Astrocyte (in vitro differentiated cells and primary cell): ENCODE results near the gene CNN3. TPM values are rescaled to one million over a fixed set of nuclear protein-coding genes. Genes with fewer than 3 reads are reported as not detected.

ENCODE experiments used
- DNase-seq: peaks from one replicate; pipeline ENCODE4 v3.0.0-alpha.2; 2010; ENCODE audit warnings: low read depth
- FAIRE-seq: peaks from 2 replicates; lab custom pipeline; 2011; peaks lifted over from hg19 to GRCh38; lab: Jason Lieb, UNC
- H2AFZ ChIP-seq: 2 replicates; pipeline ENCODE4 v1.6.0; 2012; ENCODE audit warnings: low read depth, low read length, inconsistent platforms
- H3K27ac ChIP-seq: 2 replicates; pipeline ENCODE4 v1.5.1; 2011; ENCODE audit warnings: low read depth, low read length, inconsistent platforms
- H3K27me3 ChIP-seq: 2 replicates; pipeline ENCODE4 v1.6.0; 2011; ENCODE audit warnings: low read length, inconsistent platforms; ENCODE audit not compliant: insufficient read depth
- H3K36me3 ChIP-seq: 2 replicates; pipeline ENCODE4 v1.5.1; 2011; ENCODE audit warnings: low read length, inconsistent platforms; ENCODE audit not compliant: insufficient read depth
- H3K4me1 ChIP-seq: 2 replicates; pipeline ENCODE4 v1.5.1; 2011; ENCODE audit warnings: low read length, inconsistent platforms; ENCODE audit not compliant: insufficient read depth
- H3K4me2 ChIP-seq: 2 replicates; pipeline ENCODE4 v1.6.0; 2012; ENCODE audit warnings: low read length, inconsistent platforms
- H3K4me3 ChIP-seq: 2 replicates; pipeline ENCODE4 v1.5.1; 2011; ENCODE audit warnings: low read depth, mild to moderate bottlenecking, low read length, inconsistent platforms; ENCODE audit not compliant: insufficient read depth
- H3K79me2 ChIP-seq: 2 replicates; pipeline ENCODE4 v1.6.0; 2012; ENCODE audit warnings: mild to moderate bottlenecking, low read length, inconsistent platforms; ENCODE audit not compliant: insufficient read depth
- H3K9ac ChIP-seq: 2 replicates; pipeline ENCODE4 v1.6.0; 2012; ENCODE audit warnings: mild to moderate bottlenecking, low read length, inconsistent platforms
- H3K9me3 ChIP-seq: 2 replicates; pipeline ENCODE4 v1.5.1; 2012; ENCODE audit warnings: low read depth, mild to moderate bottlenecking, low read length, inconsistent platforms; ENCODE audit not compliant: insufficient read depth
- H4K20me1 ChIP-seq: 2 replicates; pipeline ENCODE4 v1.6.0; 2012; ENCODE audit warnings: low read length, inconsistent platforms; ENCODE audit not compliant: insufficient read depth
- H3K27ac Mint-ChIP-seq: one replicate; pipeline ENCODE4 v1.8.0; 2021; ENCODE audit warnings: mild to moderate bottlenecking, mixed read lengths; ENCODE audit not compliant: unreplicated experiment
- H3K27me3 Mint-ChIP-seq: one replicate; pipeline ENCODE4 v1.8.0; 2021; ENCODE audit warnings: low read depth, mixed read lengths; ENCODE audit not compliant: unreplicated experiment
- H3K36me3 Mint-ChIP-seq: one replicate; pipeline ENCODE4 v1.8.0; 2021; ENCODE audit warnings: low read depth, mixed read lengths; ENCODE audit not compliant: unreplicated experiment
- H3K4me1 Mint-ChIP-seq: one replicate; pipeline ENCODE4 v1.8.0; 2021; ENCODE audit warnings: low read depth, mixed read lengths; ENCODE audit not compliant: unreplicated experiment
- H3K4me3 Mint-ChIP-seq: one replicate; pipeline ENCODE4 v1.8.0; 2021; ENCODE audit warnings: mild to moderate bottlenecking, moderate library complexity, mixed read lengths; ENCODE audit not compliant: unreplicated experiment
- H3K9me3 Mint-ChIP-seq: one replicate; pipeline ENCODE4 v1.8.0; 2021; ENCODE audit warnings: mild to moderate bottlenecking, mixed read lengths; ENCODE audit not compliant: unreplicated experiment
- CTCF ChIP-seq: IDR thresholded peaks from 2 replicates; pipeline ENCODE4 v1.5.1; 2011; ENCODE audit warnings: low read depth, mild to moderate bottlenecking, inconsistent platforms, low read length, moderate library complexity; ENCODE audit not compliant: insufficient read depth
- EZH2 ChIP-seq: IDR thresholded peaks from 2 replicates; pipeline ENCODE4 v1.6.1; 2012; ENCODE audit warnings: mild to moderate bottlenecking, low read length, inconsistent platforms; ENCODE audit not compliant: insufficient read depth
- total RNA-seq: library from RNA; stranded (reverse); gene quantifications from 2 replicates; pipeline ENCODE4 v1.2.1, GENCODE V29; 2021

Gene CNN3
- total RNA-seq, 1 donor from 2014 or later, result 515 TPM

- Histone ChIP-seq H3K27ac (no peak overlapping the region), H4K20me1 (peaks cover 16% of the 10 kb centered on the region), H3K36me3 (no peaks in the 10 kb centered on the region), H3K4me2 (peak overlapping the region; percentile 97), H3K4me1 (peaks cover 19% of the 10 kb centered on the region), H3K79me2 (peaks cover 55% of the 10 kb centered on the region), H3K9me3 (no peaks in the 10 kb centered on the region), H3K27me3 (no peaks in the 10 kb centered on the region), H3K4me3 (peak overlapping the region; percentile 62), H2AFZ (no peak overlapping the region), H3K9ac (peak overlapping the region; percentile 5)
- H3K4me1 Mint-ChIP-seq, result peaks cover 24% of the 10 kb centered on the region
- peak overlapping the region; percentile 91 for H3K4me3 Mint-ChIP-seq
- no peaks in the 10 kb centered on the region for H3K27me3 Mint-ChIP-seq
- H3K27ac Mint-ChIP-seq, result no peak overlapping the region
- no peak for TF ChIP-seq EZH2
- no peak for TF ChIP-seq CTCF
- peaks cover 14% of the 10 kb centered on the region for H3K36me3 Mint-ChIP-seq
- no peaks in the 10 kb centered on the region for H3K9me3 Mint-ChIP-seq
- FAIRE-seq (no peak), DNase-seq (no peak)
Measured at GRCh38 chr1:94929351-94930217, 2.7 kb upstream of the CNN3 start.

GRCh38 chr1:94928293-94928939, 1.5 kb upstream of the CNN3 start:
- Mint-ChIP-seq H3K27ac (peak overlapping the region; percentile 90), H3K4me3 (peak overlapping the region; percentile 91)

More at GRCh38 chr1:94928293-94928939, 1.5 kb upstream of the CNN3 start:
- no peaks in the 10 kb centered on the region for H3K27me3 ChIP-seq
- peak overlapping the region; percentile 62 for H3K4me3 ChIP-seq
- no peaks in the 10 kb centered on the region for H3K9me3 ChIP-seq
- FAIRE-seq, result no peak
- peaks cover 27% of the 10 kb centered on the region for H3K4me1 ChIP-seq
- Mint-ChIP-seq H3K27me3 (no peaks in the 10 kb centered on the region), H3K36me3 (peaks cover 17% of the 10 kb centered on the region), H3K4me1 (peaks cover 29% of the 10 kb centered on the region), H3K9me3 (no peaks in the 10 kb centered on the region)
- peaks cover 66% of the 10 kb centered on the region for H3K79me2 ChIP-seq
- H3K36me3 ChIP-seq, result no peaks in the 10 kb centered on the region
- H3K9ac ChIP-seq, result peak overlapping the region; percentile 89
- H3K4me2 ChIP-seq, result peak overlapping the region; percentile 97
- DNase-seq, result no peak
- peak overlapping the region; percentile 85 for H3K27ac ChIP-seq
- peaks cover 28% of the 10 kb centered on the region for H4K20me1 ChIP-seq
- H2AFZ ChIP-seq, result no peak overlapping the region
- no peak for TF ChIP-seq EZH2
- no peak for TF ChIP-seq CTCF
